CD4-positive, alpha-beta T cell treated with Interleukin-15 for 4 hours (primary cell): ENCODE measurements around the gene FMC1.
"Not testable (repeated sequence)": the region's sequence is repeated elsewhere in the genome, so short reads cannot be mapped to it uniquely, and the experiment has no call there.

ENCODE experiments used
- DNase-seq: peaks from one replicate; pipeline ENCODE4 v3.0.0-alpha.2; 2020; ENCODE audit warnings: low spot score

The FMC1 gene

GRCh38 chr7:139341058-139341775, at the start of gene FMC1:
TSS of gene FMC1 (plus strand) at chr7:139341337. CDS start at chr7:139341385, 48 bp downstream.
- DNase-seq: peak; percentile 86

DNA sequence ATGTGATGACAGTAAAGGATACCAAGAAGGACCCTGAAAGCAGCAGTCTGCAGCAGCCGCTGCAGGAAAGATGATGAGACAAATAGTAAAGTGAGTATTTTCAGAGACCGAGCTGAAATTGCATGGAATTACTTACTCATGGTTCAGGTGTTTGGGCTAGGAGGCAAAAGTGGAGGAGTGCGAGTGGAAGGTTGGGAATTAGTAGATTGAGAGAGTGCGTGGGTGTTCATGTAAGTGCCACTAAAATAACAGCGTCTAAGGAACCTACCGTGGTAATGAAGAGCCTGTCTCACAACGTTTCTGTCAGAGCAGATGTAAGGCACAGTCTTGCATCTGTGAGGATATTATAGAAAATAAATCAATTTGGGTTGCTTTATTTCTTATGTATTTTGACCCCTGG, 48.3 kb upstream of the FMC1 start:
- no peak for DNase-seq

GRCh38 chr7:139293534-139293933, 47.6 kb upstream of the FMC1 start:
- DNase-seq: no peak

DNA sequence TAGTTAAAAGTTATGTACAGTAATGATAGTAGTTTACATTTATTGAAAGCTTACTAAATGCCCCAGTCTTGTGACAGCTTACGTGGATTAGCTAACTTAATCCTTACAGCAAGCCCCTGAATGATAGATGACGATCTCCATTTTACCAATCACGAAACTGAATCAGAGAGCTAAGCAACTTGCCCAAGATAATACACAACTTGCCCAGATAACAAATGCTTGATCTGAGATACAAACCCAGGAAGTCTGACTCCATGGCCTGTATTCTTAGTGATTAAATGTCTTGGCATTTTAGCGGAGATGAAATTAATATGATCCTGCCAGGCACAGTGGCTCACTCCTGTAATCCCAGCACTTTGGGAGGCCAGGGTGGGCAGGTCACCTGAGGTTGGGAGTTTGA, 46.9 kb upstream of the FMC1 start:
- no peak for DNase-seq

DNA sequence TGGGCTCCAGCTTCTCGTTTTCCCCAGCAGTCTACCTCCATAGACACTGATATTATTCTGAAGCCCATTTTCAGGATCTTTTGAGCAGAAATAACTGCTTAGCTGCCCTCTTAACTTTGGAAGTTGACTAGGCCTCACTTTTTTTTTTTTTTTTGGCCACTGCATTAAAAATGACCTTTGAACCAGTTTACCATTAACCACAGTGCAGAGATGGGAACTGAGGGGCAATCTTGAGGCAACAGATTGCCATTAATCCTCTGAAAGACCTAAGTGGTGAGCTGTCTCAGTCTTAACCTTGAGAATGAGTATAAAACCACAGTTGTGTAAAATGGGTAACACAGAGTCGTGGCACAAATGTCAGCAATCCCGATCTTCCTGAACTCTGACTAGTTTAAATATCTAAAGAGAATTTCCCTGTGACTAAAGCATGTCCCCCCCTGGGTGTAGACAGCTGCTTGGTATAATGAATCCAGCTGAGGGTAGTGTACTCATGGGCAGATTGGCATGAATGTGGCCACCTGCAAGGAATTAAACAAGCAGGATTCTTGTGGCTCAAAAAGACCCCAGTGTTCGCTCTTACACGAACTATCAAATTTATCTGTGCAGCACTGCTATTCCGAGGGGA, 46.1 kb upstream of the FMC1 start:
- no peak for DNase-seq

- DNase-seq: no peak
Observed at GRCh38 chr7:139297795-139298194, 43.3 kb upstream of the FMC1 start.

- DNase-seq: no peak
Observed at GRCh38 chr7:139299296-139299695, 41.8 kb upstream of the FMC1 start.

GRCh38 chr7:139300390-139300789, 40.7 kb upstream of the FMC1 start:
- DNase-seq: no peak

DNA sequence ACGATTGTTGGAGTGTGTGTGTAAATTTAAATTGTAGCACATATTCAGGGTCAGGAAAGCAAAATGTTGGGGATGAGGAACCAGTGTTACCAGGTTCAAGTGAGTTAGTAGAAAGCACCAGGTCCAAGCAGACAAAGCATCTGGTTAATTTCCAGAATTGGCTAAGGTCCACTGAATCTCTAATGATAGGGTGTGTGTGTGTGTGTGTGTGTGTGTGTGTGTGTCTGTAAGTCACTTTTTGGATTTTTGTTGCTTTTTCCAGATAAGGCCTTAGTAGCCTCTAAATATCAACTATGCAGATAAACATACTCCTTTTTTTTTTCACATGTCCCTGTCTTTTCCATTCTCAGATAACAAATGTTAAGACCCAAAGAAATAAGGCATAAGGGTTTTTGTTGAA, 36.6 kb upstream of the FMC1 start:
- no peak for DNase-seq

GRCh38 chr7:139317939-139318505, 23.1 kb upstream of the FMC1 start:
- DNase-seq: no peak

DNA sequence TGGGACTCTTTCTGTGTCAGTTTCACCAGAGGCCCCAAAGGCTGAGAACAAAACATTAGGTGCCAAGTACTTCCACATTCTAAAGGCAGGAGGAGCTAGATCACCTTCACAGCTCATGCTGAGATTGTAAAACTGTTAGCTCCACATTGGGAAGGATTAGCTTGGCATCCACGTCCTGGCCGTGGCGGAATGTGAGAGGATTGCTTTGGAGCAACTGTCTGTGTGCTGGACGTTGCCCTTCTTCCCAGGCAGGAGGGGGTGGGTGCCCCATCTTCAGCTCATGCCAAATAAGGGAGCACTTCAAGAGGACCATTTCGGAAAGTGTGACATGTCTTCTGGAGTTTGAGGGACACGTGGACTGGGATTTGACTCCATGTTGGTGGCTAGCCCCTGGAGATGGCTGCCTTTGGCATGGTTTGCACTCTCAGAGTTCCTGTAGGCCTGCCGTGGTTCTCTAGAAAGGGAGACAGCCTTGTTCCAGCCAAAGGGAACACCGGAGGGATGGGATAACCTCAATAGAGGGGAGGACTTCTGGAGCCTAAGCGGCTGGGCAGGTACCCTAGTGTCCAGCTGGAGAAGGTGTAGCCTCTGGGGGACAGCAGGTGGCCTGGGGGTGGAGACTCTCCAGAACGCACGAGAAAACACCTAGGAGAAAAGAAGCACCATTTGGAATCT, 19.9 kb upstream of the FMC1 start:
- no peak for DNase-seq

DNA sequence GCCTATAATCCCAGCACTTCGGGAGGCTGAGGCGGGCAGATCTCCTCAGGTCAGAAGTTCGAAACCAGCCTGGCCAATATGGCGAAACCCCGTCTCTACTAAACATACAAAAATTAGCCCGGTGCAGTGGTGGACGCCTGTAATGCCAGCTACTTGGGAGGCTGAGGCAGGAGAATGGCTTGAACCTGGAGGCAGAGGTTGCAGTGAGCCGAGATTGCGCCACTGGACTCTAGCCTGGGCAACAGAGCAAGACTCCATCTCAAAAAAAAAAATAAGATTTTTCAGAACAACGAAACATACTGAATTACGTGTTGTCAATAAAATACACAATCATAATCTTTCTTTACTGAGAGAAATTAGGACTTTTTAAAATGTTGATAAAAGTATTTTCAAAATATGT, 16.4 kb upstream of the FMC1 start:
- not testable (repeated sequence) for DNase-seq

GRCh38 chr7:139328375-139328774, 12.8 kb upstream of the FMC1 start:
- DNase-seq: no peak

- DNase-seq: no peak
Observed at GRCh38 chr7:139329119-139329518, 12.0 kb upstream of the FMC1 start.

- DNase-seq: no peak
Observed at GRCh38 chr7:139330333-139331030, 10.7 kb upstream of the FMC1 start.

DNA sequence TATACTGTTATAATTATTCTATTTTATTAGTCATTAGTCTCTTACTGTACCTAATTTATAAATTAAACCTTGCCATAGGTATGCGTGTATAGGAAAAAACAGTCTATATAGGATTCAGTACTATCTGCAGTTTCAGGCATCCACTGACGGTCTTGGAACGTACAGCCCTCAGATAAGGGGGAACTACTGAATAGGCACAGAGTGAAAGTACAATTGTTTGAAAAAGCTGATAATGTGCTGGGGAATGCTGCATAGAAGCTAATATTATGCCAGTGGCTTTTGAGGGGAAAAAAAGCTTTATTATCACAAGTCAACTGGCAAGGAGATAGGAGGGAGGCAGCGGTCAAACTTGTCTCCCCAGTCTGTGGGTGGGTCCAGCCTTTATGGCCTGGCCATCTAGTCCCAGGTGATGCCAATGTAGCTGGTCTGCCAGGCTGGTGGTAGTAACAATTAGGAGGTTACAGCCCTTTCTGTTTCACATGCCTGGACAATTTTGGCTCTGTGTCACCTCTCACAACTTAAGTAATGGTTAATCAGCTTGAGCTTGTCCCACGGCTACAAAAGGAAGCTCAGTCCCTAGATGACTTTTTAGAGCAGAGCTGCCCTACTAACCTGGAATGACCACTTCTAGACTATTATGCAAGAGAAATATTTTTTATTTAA, 8.3 kb upstream of the FMC1 start:
- no peak for DNase-seq

DNA sequence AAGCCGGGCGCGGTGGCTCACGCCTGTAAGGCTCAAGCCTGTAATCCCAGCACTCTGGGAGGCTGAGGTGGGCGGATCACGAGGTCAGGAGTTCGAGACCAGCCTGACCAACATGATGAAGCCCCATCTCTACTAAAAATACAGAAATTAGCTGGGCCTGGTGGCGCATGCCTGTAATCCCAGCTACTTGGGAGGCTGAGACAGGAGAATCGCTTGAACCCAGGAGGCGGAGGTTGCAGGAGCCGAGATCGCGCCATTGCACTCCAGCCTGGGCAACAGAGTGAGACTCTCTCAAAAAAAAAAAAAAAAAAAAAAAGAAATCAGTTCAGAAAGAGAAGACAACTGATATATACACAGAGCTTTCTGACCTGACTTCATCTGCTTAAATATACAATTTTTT, 7.7 kb upstream of the FMC1 start:
- not testable (repeated sequence) for DNase-seq

DNA sequence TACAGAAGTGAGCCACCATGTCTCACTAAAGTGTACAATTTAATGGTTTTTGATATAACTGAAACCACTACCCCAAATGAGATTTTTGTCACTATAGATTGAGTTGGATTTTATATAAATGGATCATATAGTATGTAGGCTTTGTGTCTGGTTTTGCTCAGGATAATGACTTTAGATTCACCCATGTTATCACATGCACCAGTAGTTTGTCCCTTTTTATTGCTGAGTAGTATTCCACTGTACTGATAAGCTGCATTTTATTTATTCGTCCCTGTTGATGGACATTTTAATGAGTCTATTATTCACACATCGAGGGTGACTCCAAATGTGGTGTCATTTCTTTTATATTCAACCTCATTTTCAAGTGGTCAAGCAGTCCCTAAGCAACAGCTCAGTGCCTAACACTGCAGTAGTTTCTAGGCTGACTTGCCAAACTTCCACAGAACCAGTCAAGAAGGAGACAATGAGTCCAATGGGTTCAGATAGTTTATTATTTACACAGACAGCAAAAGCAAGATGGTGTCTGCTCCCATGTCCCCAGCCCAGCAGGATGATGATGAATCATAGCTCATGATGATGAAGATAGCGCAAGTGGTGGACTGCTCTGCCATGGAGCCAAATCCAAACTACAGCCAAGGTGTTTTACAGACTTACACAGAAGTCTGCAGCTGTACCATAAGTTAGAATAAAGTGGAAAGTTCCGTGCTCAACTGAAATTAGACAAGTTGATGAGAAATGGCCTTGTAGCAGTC, 6.6 kb upstream of the FMC1 start:
- no peak for DNase-seq

DNA sequence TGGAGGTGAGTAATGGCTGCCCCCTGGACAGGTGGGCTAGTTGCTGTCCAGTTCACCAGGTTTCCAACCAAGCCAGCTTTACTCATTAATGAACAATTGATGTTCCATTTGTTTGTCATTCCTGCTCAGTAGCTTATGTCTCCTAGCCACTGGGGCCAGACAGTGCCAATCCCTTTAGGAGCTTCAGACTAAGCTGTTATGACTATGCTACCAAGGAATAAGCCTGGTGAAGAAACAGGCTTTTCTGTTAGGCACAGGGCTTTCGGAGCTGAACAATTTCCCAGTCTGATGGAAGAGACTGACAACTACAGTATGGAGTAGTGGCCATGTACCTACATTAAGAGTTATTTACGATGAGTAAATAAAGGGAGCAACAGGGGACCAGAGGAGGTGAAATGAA, 2.1 kb upstream of the FMC1 start:
- DNase-seq: no peak

DNA sequence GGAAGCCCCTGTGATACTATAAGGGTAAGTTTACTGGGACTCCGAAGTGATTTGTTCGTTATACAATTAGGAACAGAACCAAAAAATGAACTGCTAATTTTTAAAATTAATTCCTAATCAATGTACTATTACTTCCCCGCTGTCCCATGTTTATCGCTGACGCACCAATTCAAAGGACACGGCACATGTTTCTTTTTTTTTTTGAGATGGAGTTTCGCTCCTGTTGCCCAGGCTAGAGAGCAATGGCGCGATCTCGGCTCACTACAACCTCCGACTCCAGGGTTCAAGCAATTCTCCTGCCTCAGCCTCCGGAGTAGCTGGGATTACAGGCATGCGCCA, 1.5 kb upstream of the FMC1 start:
- no peak for DNase-seq
